Activated CD8-positive, alpha-beta memory T cell treated with anti-CD3 and anti-CD28 coated beads, Interleukin-2, amount 50 U/mL, for 24 hours (primary cell): ENCODE measurements around the gene FLT3LG.
A peak's percentile ranks its signal among the peaks of the same experiment; 100 is the strongest.
"Not testable (repeated sequence)": the region's sequence is repeated elsewhere in the genome, so short reads cannot be mapped to it uniquely, and the experiment has no call there.

Experiments used
- DNase-seq: peaks from one replicate; pipeline ENCODE4 v3.0.0-alpha.2; 2020; ENCODE audit errors: extremely low read depth

The FLT3LG gene

DNA sequence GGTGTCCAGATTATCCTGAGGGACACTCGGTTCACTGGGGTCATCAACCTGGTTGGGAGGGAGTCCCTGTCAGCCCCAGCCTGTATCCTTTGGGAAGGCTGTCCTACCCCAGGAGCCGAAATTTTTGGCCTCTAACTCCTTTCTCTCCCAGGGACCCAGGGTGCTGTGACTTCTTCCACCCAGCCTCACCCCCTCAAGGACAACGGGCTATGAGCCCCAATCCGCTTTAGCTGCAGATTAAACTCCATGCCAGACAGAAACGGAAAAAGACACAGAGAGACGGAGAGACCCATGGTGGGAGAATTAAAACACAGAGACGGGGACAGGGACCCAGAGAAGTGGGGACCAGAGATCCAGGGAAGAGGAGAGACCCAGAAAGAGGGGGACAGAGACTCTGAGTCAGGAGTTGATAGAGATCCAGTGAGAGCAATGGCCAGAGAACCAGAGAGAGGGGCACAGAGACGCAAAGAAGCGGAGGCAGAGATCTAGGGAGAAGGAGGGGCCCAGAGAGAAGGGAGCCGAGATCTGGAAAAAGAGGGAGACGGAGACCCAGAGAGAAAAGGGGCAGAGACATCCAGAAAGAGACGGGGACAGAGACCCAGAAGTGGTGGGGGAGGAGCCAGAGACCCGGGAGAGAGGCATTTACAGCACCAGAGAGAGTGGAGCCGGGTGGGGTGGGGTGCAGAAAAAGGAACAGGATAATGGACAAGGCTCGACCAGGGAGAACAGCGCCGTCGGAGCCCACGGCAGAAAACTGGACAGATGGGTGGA is 33.4 kb upstream of the FLT3LG start:
- no peak for DNase-seq

DNA sequence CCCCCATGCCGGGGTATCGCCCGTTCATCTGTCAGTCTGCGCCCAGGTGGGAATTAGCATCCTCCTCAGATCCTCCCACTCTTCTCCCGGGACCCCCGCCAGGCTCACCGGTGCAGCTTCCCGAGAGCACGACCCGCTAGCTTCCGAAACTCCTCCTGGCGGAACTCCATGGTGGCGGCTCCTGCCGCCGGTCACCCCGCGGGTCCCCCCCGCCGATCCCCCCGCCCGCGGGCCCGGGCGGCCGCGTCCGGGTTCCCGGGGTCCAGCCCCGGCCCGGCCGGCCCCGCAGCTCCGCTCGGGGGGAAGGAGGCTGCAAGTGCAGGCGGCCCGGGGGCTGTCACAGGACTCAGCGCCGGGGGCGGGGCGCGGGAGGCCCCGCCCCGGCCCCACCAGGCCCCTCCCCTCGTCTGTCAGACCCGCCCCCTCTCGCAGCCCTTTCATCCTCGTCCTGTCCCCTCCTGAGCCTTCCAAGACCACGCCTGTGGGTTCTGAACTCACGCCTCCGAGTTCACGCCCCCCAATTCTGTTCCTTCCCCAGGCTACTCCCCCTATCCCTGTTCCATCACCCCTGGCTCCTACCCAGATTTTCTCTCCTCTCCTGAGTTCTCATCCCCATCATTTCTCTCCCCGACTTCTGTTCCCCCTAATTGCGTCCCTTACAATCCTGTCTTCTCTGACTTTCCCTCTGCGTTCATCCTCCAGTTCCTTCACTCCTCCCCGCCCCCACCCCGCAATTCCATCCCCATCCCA is 32.6 kb upstream of the FLT3LG start, which contains the start of gene SLC17A7:
Gene SLC17A7, minus strand, starts transcription at position 318 of the 750 bp plus-strand sequence. Its CDS starts 148 bp downstream, at position 170.
- no peak for DNase-seq

DNA sequence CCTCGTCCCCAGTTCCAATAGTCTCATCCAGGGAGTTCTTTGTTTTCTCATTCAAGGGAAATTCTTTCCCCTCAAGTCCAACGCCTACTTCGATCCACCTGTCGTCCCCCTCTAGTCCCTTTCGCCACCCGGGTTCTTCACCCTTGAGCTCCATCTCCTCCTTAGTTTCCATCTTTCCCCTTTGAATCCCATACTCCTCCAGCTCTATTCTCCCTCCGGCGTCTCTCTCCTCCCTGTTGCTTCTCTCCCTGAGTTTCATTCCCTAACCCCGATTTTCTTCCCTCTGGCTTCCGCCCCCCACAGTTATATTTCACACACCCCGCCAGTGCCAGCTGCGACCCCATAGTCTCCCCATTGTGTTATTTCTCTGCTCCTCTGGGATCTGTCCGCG is 32.1 kb upstream of the FLT3LG start:
- DNase-seq = no peak

DNA sequence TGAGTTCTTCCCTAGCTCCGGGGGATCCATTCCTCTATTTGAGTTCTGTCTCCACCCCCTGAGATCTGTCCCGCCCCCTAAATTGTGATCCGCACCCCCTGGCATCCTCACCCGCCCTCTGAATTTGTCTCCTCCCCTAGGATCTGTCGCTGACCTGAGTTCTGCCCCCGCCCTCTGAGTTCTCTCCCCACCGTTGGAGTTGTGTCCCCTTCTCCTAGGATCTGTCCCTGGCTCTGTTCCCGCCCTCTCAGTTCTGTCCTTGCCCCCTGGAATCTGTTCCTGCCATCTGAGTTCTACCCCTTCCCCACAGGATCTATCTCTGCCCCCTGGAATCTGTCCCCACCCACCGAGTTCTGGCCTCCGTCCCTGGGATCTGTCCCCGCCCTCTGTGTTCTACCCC is 31.7 kb upstream of the FLT3LG start:
- no peak for DNase-seq

DNA sequence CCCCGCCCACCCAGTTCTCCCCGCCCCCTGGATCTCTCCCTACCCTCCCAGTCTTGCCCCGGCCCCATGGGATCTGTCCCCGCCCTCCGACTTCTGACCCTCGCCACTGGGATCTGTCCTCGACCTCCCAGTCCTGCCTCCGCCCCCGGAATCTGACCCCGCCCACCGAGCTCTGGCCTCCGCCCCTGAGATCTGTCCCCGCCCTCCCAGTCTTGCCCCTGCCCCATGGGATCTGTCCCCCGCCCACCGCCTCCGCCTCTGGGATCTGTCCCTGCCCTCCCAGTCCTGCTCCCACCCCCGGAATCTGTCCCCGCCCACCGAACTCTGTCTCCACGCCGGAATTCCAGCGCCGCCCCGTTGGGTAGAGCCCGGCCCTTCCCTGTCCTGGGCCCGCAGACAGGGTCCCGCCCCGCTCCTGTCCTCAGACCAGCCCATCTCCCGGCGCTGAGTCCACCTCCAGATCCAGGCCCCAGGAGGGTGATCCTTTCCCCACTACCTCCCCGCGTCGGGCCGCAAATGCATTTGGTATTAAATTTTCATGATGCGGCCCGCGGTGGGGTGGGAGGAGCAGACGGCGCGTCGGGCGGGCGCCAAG is 31.1 kb upstream of the FLT3LG start:
- no peak for DNase-seq

DNA sequence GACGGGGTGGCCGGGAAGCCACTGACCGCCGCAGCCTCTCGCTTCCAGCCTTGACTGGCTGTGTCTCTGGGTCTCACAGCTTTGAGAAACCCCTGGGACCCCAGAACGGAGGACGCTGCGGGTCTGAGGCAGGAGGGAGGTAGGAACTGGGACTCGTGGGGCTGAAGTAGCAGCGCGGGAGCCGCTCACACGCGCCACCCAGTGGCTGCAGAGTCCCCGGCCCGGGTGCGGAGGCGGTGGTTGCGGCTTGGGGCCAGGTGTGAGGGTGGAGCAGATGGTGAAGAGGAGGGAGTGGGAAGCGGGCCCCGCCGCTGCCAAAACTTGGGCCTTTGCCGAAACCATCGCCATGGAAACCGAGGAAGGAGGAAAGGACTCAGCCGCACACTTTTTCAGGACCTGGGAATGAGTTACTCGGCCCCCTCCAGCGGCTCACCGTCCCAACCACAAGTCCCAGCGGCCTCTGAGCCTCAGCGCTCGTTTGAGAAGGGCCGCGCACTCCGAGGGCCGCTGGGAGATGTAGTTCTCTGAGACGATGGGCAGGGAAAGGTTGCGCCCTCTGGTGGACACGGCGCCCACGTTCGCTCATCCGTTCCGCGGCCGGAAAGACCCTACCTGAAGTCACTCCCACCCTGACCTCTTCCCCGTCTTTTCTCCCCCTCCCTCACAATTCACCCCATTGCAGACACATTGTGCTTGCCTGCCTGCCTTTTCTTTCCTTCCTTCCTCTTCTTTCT is 30.5 kb upstream of the FLT3LG start:
- peak; percentile 86 for DNase-seq

DNA sequence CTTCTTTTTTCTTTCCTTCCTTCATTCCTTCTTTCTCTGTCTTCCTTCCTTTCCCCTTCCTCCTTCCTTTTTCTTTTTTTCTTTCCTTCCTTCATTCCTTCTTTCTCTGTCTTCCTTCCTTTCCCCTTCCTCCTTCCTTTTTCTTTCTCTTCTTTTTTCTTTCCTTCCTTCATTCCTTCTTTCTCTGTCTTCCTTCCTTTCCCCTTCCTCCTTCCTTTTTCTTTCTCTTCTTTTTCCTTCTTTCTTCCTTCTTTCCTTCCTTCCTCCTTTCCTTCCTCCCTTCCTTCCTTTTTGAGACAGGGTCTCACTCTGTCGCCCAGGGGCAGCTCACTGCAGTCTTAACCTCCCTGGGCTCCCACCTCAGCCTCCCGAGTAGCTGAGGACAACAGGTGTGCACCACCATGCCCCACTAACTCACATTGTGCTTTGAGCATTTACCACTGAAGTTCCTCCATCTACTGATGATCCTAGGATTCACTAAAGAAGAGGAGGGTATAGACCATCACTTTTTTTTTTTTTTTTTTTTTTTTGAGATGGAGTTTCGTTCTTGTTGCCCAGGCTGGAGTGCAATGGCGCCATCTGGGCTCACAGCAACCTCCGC is 29.8 kb upstream of the FLT3LG start:
- not testable (repeated sequence) for DNase-seq

DNA sequence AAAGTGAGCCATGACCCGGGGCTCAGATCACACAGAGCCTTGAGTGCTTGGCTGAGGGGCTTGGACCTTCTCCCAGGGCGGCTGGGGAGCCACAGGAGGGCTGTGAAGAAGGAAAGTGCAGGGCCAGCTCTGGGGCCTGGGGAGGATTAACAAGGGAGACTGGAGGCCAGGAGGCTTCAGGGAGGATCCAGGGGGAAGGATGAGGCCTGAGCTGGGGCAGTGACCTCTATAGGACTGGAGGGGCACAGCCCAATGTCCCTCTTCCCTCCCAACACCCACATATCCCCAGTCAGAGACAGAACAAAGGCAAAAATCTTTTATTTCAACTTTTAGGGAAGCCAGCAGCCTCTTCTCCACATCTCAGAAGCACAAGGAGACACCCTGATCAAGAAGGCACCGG is 28.0 kb upstream of the FLT3LG start:
- no peak for DNase-seq

DNA sequence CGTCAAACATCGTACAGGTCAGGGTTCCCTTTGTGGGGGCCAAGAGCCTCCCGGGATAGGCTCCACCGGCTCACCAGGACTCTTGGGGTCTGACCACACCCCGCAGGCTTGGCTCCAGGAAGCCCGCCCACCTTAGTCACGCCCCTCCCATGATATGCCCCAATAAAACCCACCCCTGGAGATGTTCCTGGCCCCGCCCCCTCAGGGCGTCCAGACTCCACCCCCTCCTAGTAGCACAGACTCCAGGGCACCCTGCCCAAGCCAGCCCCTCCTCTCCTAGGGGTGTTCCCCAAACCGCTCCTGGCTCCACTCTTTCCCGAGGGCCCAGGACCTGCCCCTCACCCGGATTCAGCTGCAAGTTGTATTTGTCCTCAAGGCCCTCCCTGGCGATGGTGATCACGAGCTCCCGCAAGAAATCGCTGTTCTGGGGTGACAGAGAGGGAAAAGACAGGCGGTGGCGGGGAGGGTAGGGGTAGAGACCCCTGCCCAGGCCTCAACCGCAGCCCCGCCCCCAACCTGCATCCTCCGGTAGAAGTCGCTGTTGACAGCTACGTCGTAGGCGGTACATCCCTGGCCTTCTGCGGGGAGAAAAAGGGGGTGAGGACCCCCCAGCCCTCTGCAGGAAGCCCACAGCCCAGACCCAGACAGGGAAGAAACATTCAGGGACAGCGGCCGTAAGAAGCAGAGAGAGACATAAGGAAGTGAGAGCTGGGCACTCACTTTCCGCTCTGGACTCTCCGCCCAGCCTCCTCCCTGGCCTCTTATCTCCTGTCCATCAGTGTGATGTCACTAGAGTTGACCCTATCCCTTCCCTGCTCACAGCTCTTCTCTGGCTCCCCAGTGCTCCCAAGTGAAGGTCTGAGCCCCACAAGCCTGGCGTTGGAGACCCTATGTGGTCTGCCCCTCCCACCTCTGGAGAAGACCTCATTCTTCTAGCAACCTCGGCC is 26.3 kb upstream of the FLT3LG start:
- DNase-seq = no peak

DNA sequence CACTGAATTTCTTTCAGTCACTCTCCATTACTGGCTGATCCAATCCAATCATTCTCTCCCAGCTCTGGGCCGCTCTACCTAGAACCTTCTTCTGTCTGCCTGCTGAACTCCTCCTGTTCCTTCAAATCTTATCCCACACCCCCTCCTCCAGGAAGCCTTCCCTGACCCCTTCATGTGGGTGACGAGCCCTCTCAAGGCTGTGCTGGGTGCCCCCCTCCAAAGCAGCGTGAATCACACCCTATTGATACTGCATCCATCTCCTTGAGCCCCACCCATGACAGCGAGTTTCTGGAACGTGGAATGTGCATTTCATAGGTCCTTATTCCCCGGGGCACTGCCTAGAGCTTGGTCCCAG is 25.6 kb upstream of the FLT3LG start:
- DNase-seq = no peak

DNA sequence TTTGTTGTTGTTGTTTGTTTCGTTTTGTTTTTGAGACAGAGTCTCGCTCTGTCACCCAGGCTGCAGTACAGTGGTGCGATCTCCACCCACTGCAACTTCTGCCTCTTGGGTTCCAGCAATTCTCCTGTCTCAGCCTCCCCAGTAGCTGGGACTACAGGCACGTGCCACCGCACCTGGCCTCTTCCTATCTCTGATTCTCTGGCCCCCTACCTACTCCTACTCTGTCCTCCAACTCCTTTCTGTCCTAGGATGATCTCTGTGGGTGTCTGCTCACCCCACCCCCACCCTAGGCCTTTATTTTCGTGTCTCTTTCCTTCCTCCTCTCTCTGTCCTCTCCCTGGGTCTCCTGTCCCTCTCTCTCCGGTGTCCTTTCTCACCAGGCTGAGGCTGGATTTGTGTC is 23.6 kb upstream of the FLT3LG start:
- no peak for DNase-seq

DNA sequence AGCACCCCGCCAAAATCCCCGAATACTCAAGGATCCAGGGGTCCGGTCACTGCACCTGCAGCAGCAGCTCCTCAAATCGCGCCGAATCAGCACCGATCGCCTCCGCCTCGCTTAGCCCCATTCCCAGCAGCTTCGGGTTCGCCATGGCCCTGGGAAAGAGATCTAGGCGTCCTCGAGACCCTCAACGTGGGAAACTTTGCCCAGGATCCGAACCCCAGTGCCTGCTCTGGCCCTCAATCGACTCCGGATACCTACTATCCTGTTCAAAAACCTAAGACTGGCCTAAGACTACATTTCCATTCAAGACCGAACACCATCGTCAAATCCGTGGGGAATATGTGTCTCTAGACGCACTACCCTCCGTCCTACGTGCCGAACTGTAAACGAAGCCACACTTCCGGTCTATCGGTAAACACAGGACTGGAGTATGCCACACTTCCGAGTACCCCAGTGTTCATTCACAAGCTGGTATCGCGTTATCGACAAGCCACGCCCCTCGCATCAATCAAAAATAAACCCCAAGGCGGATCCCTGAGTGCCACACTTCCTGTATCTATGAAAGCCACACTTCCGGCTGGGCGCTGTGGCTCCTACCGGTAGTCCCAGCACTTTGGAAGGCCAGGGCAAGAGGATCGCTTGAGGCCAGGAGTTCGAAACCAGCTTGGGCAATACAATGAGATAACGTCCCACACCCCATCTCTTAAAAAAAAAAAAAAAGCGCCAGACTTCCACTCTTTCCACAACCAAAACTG is 22.4 kb upstream of the FLT3LG start, which contains the start of gene PIH1D1:
Gene PIH1D1, minus strand, starts transcription at position 385 of the 752 bp plus-strand sequence. Its CDS starts 240 bp downstream, at position 145.
- DNase-seq = peak; percentile 94

DNA sequence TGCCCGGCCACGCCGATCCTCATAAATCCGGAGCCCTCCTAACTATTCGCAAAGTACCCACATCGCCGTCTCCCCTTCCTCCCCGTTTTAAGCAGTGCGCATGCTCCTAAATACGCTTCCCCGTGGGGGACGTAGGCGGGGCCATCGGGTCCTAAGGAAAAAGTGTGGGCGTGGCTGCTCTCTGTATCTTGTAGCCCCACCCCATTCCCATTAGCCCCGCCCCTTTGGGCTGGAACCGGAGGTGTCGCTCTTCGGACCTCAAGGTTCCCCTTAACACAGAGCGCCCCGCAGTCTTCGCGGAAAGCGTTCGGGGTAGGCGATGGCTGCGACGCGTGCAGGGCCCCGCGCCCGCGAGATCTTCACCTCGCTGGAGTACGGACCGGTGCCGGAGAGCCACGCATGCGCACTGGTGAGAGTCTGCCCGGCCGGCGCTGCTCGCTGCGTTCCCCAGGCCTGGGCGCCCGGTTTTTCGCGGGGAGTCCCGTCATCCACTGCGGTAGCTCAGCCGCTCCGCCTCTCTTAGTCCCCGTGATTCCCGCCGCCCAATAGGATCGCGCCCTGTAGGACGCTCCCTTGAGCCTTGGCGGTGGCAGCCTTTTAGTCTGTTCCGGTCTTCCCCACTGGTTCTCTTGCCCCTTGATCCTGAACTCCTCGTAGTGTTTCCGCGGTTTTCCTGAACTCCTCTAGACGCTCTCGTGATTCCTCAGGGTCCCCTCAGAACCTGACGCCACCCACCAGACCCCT is 20.8 kb upstream of the FLT3LG start, which contains the start of gene ALDH16A1:
Gene ALDH16A1, plus strand, starts transcription at position 213 of the 744 bp plus-strand sequence. Its CDS starts 107 bp downstream, at position 320.
- peak; percentile 93 for DNase-seq

DNA sequence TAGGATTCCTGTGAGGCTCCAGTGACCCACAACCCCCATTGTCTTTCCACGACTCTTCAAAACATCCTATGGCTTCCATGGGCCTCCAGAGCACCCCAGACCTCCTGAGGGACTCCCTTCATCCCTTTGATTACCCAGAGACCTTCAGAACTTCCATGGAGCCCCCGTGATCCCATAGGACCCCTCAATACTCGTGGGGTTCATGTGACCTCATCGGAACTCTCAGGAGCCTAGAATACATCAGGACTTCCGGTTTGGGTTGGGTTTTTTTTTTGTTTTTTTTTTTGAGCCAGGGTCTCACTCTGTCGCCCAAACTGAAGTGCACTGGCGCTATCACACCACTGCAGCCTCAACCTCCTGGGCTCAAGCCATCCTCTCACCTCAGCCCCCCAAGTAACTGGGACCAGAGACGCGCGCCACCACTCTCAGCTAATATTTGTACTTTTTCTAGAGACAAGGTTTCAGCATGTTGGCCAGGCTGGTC is 20.2 kb upstream of the FLT3LG start:
- DNase-seq = no peak

DNA sequence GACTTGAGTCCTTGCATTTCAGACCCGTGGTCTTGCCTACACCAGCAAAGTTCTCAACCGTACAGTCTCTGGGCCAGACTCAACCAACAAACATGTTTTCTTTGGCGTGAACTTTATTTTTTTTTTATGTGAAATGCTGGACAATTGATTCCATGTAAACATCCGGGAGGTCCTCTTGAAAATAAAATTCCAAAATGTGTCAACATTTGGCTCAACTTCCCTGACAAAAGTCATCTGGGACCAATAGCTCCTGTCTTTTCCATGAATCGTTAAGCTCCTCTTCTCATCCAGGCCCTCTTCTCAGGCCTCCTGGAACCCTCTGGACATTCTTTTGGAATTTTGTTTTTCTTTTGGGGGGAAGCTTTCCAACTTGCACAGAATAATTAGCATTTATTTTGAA is 18.2 kb upstream of the FLT3LG start:
- DNase-seq = no peak

DNA sequence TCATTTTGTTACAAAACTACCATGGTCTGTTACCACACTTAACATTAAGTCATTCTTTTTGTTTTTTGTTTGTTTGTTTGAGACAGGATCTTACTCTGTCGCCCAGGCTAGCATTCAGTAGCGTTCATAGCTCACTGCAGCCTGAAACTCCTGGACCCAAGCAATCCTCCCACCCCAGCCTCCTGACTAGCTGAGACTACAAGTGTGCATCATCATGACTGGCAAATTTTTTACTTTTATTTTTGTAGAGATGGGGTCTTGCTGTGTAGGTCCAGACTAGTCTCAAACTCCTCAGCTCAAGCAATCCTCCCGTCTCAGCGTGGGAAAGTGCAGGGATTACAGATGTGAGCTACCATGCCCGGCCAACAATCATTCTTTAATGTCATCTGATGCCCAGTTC is 17.7 kb upstream of the FLT3LG start:
- no peak for DNase-seq

DNA sequence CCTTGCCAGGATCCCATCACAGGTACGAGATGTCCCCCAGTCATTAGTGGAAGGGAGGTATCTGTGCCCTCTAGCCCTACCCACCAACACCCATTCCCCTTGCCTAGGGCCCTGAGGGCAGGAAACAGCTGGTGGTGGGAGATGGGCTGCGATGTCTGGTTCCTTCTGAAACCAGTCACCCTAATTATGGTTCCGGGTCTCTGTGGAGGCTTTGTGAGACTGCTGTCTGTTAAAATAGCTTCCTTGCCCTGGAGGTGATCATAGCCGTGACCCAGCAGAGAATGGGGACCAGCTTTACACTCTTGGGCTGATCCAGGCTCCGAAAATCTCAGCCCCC is 15.5 kb upstream of the FLT3LG start:
- no peak for DNase-seq

DNA sequence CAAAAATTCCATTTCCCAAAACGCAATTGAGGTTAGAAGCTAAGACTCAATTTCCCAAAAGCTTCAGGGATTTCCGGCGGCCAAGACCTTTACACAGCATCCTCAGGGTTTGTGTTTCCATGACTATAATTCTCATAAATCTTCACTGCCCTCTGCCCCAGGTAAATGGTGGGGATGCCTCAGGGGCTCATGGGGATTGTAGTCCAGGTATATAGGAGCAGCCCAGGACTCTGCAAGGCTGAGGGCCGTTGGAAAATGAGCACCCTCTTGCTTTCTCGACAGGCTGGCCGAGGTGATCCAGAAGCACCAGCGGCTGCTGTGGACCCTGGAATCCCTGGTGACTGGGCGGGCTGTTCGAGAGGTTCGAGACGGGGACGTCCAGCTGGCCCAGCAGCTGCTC is 14.6 kb upstream of the FLT3LG start:
- DNase-seq = no peak

DNA sequence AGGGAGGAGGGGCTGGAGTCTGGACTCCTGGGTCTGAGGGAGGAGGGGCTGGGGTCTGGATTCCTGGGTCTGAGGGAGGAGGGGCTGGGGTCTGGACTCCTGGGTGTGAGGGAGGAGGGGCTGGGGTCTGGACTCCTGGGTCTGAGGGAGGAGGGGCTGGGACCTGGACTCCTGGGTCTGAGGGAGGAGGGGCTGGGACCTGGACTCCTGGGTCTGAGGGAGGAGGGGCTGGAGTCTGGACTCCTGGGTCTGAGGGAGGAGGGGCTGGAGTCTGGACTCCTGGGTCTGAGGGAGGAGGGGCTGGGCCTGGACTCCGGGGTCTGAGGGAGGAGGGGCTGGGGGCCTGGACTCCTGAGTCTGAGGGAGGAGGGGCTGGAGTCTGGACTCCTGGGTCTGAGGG is 12.9 kb upstream of the FLT3LG start:
- not testable (repeated sequence) for DNase-seq
